HG03565 (cell line): ENCODE results near the gene MAF.

ENCODE experiments used
- ATAC-seq: cut with Tn5 transposase; IDR thresholded peaks from one replicate; pipeline ENCODE4 v1.9.1; 2021; ENCODE audit warnings: mild to moderate bottlenecking, moderate library complexity; ENCODE audit not compliant: unreplicated experiment

The MAF gene

GRCh38 chr16:79592186-79592585, 8.4 kb downstream of the MAF start:
- no peak for ATAC-seq

- no peak for ATAC-seq
Measured at GRCh38 chr16:79589601-79590102, 10.9 kb downstream of the MAF start.

- no peak for ATAC-seq
Measured at GRCh38 chr16:79587897-79588296, 12.6 kb downstream of the MAF start.

- ATAC-seq, result no peak
Measured at GRCh38 chr16:79587296-79587695, 13.2 kb downstream of the MAF start.

- ATAC-seq, result no peak
Measured at GRCh38 chr16:79582789-79583188, 17.7 kb downstream of the MAF start.

- ATAC-seq, result no peak
Measured at GRCh38 chr16:79580453-79581191, 19.9 kb downstream of the MAF start.

DNA sequence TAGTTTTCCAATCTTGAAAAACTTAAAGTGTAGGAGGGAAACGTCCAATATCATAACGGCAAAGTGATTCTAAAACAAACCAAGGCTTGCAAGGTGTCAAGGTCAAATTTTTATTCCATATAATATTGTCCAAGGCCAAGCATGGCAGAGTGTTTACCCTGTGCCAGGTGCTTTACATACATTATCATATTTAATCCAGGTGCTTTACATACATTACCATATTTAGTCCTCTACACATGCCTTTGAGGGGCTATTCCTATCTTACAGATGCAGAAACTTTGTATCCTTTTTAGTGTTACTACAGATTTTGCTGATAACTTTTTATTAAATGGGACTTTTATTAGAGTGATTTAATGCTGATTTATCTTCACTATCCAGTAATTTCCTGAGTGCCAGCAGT, 23.9 kb downstream of the MAF start:
- no peak for ATAC-seq

GRCh38 chr16:79573884-79574283, 26.7 kb downstream of the MAF start:
- ATAC-seq, result no peak

GRCh38 chr16:79573071-79573470, 27.5 kb downstream of the MAF start:
- ATAC-seq, result no peak

DNA sequence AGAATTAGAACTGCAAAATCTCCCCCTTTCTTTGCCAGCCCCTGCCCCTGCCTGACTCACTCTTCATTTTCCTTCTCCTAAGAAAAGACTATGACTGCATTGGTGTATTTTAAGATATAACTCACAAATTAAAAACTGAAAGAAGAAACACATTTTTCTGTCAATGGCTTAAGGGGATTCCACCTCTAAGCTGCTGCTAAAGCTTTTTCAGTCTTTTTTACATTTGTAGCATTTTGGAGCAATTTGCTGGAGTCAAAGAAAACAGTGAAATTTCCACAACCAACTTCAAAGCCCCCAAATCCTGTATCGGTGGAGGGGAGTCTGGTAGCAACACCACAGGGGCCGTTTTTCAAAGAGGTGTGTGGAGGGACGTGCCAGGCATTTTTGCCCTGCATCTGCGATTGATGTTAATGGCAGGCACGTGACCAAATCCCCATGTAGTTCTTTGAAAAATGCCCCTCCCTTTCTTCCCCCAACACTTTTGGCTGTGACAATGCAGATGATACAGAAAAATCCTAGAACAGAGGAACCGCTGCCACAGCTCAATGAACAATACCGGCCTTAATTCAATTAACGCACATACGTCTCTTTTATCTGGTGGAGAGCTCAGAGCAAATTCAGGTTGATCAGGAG, 28.5 kb downstream of the MAF start:
- no peak for ATAC-seq

DNA sequence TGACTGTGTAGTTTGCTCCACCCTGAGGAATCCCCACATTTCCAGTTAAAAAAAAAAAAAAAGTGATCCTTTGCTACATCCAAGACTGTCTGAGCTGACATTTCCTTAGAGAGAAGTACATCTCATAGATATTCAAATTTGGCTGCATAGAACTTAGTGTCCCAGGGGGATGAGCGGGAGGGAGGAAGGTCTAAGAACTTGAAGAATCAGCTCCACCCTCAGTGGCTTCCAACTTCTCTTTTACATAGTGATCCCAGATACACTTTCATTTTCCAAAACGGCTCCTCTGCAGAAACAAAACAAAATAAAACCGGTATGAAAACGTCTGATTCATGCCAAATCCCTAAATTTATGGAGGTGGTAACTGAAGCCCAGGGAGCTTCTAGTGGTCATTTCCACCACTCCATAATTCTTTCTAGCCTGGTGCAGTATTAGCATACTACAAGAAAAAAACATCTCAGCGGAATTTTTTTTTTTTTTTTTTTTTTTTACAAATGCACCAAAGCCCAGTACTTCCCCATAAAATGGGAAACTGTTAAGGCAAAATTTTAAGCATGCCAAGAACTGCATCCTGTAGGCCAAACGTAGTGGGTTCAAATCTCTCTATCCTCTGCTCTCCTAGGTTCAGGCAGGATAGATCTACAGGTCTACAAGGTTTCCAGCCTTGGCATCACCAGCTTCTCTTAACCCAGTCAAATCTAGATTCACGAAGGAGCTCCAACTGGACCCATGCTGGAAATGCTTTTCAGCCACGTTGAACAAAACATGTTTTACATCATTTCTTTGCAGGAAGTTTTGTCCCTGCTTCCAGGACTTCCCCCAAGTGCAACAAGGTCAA, 29.3 kb downstream of the MAF start:
- no peak for ATAC-seq

- no peak for ATAC-seq
Measured at GRCh38 chr16:79564671-79565107, 35.8 kb downstream of the MAF start.

- no peak for ATAC-seq
Measured at GRCh38 chr16:79563921-79564320, 36.6 kb downstream of the MAF start.

- ATAC-seq, result no peak
Measured at GRCh38 chr16:79562166-79562823, 38.2 kb downstream of the MAF start.

DNA sequence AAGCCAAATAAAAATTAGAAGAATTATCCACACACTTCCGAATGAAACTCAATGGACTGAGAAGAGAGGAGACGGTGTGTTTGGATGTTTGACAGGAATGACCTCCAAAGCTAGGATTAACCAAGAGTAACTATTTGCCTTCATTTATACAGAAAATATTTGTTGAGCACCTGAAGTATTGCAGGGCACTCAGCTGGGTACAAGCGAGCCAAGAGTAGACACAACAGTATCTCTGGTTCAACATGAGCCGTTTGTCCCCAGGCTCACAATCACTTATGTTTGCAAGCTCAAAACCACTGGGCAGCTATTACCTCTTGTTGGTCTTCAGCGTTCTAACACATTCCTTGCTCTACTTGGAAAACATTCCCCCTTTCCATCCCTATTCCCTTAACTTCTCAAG, 38.8 kb downstream of the MAF start:
- ATAC-seq, result no peak

DNA sequence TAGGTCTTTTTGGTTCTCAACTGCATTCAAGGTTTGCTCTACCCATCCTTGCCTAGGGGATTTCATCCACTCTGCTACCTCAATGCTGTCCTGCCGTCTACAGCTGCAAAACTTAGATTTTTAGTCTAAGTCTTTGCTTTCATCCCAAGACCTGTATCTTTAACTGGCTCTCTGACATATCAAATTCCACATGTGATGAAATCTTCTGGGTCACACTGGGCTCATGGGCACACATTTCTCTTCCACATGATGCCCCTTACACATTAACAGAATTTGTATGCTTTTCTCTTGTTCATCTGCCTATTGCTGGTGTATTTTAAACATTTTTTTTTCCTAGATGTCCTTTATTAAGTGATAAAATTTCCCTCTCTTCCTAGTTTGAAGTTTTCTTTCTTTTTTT, 39.6 kb downstream of the MAF start:
- no peak for ATAC-seq

GRCh38 chr16:79560318-79560717, 40.2 kb downstream of the MAF start:
- ATAC-seq, result no peak

DNA sequence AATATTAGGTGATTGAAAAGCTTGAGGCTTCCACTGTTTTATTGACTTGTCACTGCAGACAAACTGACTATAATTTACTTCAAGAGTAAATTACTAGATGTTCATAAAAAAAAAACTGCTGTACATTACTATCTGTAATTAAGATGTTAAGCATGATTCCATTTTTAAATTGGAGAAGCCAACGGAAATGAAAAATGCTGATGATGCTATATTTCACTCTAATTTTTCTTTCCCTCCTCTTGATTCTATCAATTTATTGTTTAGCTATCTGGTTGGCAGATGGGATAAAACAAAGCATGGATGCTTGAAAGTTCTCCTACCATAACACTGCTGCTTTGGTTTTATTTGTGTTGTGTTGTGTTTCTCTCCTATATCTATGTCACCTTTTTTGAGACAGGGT, 41.0 kb downstream of the MAF start:
- ATAC-seq, result no peak

- ATAC-seq, result no peak
Measured at GRCh38 chr16:79557421-79557820, 43.1 kb downstream of the MAF start.

GRCh38 chr16:79554912-79555311, 45.6 kb downstream of the MAF start:
- no peak for ATAC-seq

- ATAC-seq, result no peak
Measured at GRCh38 chr16:79550373-79550772, 50.2 kb downstream of the MAF start.
